Measurements from ENCODE around the gene COL27A1. TPM values are rescaled to one million over a fixed set of nuclear protein-coding genes. Genes with fewer than 3 reads are reported as not detected.

COL27A1 gene
- 0.21 TPM for total RNA-seq

DNA sequence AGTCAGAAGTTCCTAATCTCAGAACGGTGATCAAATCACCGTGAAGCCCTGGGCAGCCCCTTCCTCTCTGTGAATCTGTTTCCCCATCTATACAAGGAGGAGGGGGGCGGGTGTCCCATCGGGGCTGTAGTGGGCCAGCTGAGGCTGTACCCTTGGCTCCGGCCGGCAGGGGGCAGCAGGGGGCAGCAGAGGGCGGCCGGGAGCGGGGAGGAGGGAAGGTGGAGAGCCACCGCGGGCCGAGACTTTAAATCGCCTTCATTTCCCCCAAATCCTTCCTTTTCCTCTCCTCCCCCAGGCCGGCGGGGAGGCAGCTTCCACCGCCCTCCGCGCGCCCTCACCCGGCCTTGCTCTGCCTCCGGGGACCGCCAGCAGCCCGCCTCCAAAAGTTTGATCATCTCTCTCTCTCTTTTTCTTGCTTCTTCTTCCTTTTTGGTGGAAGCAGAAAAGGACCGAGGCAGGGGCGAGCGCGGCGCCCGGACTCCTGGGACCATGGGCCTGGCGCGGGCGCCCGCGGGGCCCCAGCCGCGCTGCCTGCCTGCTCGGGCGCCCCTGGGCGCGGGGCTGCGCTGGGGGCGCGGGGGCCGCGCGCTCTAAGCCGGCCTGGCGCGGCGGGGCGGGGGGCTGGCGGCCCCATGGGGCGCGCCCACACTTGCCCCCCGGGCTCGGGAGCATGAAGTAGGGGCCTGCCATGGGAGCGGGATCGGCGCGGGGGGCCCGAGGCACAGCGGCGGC lies at the start of gene COL27A1:
COL27A1 (plus strand) TSS at position 275 of the 732 bp plus-strand sequence; CDS start at position 689, 414 bp downstream.
- Histone ChIP-seq H3K27me3 (ENCODE audit: insufficient read depth, low read length) (peaks cover 41% of the 10 kb centered on the region), H3K9me3 (ENCODE audit: low read depth, low read length) (no peaks in the 10 kb centered on the region), H3K4me1 (ENCODE audit: insufficient read depth, low read length) (peaks cover 11% of the 10 kb centered on the region), H3K4me3 (ENCODE audit: low read length) (peak within 1 kb of the TSS; percentile 23)

DNA sequence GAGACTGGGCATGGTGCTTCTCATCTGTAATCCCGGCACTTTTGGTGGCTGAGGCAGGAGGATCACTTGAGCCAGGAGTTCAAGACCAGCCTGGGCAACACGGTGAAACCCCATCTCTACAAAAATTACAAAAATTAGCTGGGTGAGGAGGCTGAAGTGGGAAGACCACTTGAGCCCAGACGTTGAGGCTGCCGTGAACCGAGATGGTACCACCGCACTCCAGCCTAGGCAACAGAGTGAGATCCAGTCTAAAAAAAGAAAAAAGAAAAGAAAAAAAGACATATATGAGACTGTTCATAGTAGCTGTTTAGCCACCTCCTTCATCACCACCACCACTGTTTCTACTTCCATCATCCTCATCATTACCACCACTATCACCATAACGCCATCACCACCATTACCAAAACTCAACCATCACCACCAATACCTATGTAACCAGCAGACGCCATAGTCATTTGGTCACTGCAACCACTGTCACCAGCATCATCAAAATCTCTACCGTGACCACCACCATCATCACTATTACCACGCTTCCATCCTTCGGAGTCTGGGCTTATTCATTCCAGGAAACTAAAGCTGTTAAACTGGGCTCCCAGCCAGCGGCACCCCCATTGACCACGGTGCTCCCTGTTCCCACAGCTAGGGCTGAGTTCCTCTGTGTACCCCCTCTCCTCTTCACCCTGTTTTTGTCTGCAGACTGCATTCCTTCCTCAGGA lies 47.9 kb upstream of the COL27A1 start:
- Histone ChIP-seq H3K4me1 (ENCODE audit: insufficient read depth, low read length) (no peaks in the 10 kb centered on the region), H3K27me3 (ENCODE audit: insufficient read depth, low read length) (peaks cover 5% of the 10 kb centered on the region), H3K9me3 (ENCODE audit: low read depth, low read length) (no peaks in the 10 kb centered on the region), H3K4me3 (ENCODE audit: low read length) (no peak overlapping the region)

DNA sequence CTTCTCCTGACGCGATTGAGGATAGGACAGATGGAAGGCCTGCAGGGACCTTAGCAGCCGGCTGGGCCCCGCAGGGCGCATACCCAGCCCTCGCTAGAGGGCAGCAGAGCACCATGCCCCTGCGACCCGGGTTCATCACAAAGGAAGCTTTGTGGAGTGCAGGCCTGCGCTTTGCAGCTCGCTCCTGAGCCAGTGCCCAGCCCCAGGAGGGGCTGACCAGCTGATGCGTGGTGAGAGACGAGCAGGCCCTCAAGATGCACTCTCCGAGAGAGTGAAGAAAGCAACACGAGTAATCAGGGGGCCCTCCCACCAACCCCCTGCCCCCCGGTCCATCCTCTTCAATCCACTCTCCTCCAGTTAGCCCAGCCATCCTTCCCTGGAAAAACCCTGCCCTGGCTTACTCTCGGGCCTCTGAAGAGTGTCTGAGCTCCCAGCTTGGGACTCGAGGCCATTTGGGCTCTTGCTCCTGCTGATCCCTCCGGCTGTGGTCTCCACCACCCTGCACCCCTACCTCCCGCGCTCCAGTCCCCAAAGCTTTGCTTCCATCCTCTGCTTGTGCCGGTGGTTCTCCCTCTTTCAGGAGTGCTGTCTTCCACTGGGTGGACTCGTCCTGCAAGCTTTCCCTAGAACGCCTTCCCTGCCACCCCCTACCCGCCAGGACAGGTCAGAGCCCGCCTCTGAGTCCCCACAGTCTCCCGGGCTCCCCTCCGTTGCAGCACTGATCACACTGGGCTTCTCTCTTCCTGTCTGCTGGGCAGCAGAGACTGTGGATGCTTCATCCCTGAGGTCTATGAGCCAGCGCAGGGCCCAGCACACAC lies 47.1 kb upstream of the COL27A1 start:
- H3K9me3 ChIP-seq (ENCODE audit: low read depth, low read length), result no peaks in the 10 kb centered on the region
- no peaks in the 10 kb centered on the region for H3K4me1 ChIP-seq (ENCODE audit: insufficient read depth, low read length)
- H3K27me3 ChIP-seq (ENCODE audit: insufficient read depth, low read length), result peaks cover 5% of the 10 kb centered on the region
- H3K4me3 ChIP-seq (ENCODE audit: low read length), result no peak overlapping the region

DNA sequence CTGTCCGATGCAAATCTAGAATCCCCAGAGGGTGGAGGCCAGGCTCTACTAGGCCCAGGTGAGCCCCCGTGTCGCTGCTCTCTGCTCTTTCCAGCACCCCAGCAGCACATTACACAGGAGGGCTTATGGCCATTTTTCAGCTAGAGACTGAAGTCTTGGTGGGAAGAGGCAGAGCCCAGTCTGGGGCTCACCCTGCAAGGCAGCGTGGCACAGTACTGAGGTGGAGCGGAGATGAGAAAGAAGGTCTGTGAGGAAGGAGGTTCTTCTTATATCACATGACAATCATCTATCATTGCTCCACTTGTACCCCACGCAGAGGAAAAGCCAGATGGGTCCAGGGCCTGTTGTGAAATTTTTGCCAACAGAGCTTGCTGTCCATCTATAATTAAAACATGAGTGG lies 46.2 kb upstream of the COL27A1 start:
- Histone ChIP-seq H3K4me3 (ENCODE audit: low read length) (no peak overlapping the region), H3K9me3 (ENCODE audit: low read depth, low read length) (no peaks in the 10 kb centered on the region), H3K27me3 (ENCODE audit: insufficient read depth, low read length) (peaks cover 5% of the 10 kb centered on the region), H3K4me1 (ENCODE audit: insufficient read depth, low read length) (no peaks in the 10 kb centered on the region)

DNA sequence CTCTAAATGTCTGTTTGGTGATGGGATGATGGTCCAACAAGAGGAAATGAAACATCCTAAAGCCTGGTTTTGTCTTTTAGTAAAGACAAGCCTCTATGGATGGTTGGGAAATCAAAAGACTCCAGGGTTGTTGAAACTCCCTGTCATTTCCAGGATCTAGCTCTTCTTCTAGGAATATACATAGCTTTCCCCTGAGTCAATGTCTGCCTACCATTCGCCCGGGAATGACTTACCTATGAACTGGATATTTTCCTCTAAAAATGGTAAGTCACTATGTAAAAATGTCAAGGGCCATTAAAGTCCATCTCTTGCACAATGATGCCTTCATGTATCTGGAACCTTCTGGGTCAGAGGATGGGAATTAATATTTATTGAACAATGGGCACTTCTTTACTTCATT lies 45.2 kb upstream of the COL27A1 start:
- Histone ChIP-seq H3K4me1 (ENCODE audit: insufficient read depth, low read length) (no peaks in the 10 kb centered on the region), H3K9me3 (ENCODE audit: low read depth, low read length) (no peaks in the 10 kb centered on the region), H3K27me3 (ENCODE audit: insufficient read depth, low read length) (peaks cover 2% of the 10 kb centered on the region), H3K4me3 (ENCODE audit: low read length) (no peak overlapping the region)

DNA sequence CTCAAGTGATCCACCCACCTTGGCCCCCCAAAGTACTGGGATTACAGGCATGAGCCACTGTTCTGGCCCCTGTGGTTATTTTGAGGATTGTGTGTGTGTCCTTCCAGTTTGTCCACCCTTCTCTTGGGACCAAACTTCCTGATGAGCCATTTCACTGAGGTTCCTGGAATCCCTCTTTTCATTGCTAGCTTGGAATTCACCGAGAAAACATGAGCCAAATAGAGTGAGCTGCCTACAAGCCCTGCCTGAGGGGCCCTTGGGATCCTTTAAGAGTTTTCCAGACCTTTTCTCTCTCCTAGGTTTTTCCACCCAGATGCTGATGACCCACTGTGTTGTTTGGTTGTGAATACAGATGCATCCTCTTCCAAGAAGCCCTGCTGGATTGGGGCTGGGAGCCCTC lies 43.0 kb upstream of the COL27A1 start:
- Histone ChIP-seq H3K9me3 (ENCODE audit: low read depth, low read length) (no peaks in the 10 kb centered on the region), H3K4me3 (ENCODE audit: low read length) (no peak overlapping the region), H3K4me1 (ENCODE audit: insufficient read depth, low read length) (no peaks in the 10 kb centered on the region), H3K27me3 (ENCODE audit: insufficient read depth, low read length) (no peaks in the 10 kb centered on the region)

DNA sequence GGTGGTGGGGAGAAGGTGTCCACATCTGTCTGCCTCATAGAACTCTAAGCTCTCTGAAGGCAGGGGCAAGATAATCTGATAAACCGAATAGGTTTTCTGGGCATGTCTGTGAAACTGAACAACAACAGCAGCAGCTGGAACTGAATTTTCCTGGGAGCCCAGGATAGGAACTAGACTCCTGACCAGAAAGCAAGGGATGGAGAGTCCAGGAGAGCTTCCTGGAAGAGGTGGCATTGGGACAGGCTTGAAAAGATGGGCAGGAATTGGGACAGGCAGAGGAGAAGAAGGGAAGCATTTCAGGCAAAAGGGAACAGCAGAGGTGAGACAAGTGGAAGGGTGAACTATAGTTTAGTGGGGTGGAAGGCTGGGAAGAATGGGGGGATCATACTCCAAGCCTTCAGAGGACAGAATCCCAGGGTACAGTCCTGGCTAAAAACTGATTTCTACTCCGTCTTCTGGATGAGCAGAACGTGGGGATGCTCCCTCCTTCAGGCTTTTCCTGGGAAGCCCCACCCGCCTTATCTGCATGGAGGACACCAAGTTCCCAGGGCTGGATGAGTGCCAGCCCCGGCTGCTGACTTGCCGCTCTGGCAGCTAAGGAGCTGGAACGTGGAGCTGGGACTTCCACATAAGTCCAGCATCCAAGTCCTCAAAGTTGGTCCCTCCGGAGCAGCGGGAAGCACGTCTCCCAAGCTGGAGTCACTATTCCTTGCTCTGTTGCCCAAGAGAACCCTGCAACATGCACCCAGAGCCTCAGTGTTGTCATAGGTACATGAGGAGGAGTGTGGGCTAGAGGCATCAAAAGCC lies 42.4 kb upstream of the COL27A1 start:
- Histone ChIP-seq H3K4me3 (ENCODE audit: low read length) (no peak overlapping the region), H3K27me3 (ENCODE audit: insufficient read depth, low read length) (no peaks in the 10 kb centered on the region), H3K4me1 (ENCODE audit: insufficient read depth, low read length) (no peaks in the 10 kb centered on the region), H3K9me3 (ENCODE audit: low read depth, low read length) (no peaks in the 10 kb centered on the region)

DNA sequence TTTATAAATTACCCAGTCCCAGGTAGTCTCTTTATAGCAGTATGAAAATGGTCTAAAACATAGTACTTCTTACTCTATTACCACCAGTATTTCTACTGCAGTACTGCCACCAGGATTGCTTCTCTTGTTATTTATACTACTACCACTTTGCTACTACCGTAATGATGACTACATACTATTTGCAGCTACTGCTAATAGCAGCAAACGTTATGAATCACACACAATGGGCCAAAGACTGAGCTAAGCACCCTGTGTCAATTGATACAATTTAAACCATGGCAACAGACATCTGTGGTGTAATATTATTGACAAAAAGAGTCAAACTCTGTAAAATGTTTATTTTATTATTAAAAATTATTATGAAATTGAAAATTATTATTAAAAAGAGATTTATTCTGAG lies 41.0 kb upstream of the COL27A1 start:
- no peaks in the 10 kb centered on the region for H3K27me3 ChIP-seq (ENCODE audit: insufficient read depth, low read length)
- H3K9me3 ChIP-seq (ENCODE audit: low read depth, low read length), result no peaks in the 10 kb centered on the region
- H3K4me3 ChIP-seq (ENCODE audit: low read length), result no peak overlapping the region
- H3K4me1 ChIP-seq (ENCODE audit: insufficient read depth, low read length), result no peaks in the 10 kb centered on the region

DNA sequence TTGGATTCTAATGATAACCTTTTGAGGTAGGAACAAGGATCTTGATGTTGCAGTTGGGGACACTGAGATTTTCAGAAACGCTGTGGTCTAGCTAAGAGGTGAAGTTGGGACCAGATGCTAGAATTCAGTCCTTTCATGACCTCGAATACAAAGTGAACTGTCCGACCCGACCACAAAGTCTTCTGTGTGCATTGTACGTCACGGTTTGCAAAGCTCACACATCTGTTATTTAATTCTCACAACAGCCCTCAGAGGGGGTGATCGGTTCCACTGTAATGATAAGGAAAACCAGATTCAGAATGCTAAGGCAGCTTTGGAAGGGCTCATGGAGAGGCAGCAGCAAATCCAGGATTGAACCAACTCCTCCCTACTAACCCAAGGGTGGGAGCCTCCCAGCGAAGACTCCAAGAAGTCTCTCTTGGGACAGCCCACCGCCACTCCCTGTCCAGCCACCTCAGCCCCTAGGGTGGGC lies 39.6 kb upstream of the COL27A1 start:
- Histone ChIP-seq H3K4me3 (ENCODE audit: low read length) (no peak overlapping the region), H3K4me1 (ENCODE audit: insufficient read depth, low read length) (no peaks in the 10 kb centered on the region), H3K27me3 (ENCODE audit: insufficient read depth, low read length) (no peaks in the 10 kb centered on the region), H3K9me3 (ENCODE audit: low read depth, low read length) (no peaks in the 10 kb centered on the region)

DNA sequence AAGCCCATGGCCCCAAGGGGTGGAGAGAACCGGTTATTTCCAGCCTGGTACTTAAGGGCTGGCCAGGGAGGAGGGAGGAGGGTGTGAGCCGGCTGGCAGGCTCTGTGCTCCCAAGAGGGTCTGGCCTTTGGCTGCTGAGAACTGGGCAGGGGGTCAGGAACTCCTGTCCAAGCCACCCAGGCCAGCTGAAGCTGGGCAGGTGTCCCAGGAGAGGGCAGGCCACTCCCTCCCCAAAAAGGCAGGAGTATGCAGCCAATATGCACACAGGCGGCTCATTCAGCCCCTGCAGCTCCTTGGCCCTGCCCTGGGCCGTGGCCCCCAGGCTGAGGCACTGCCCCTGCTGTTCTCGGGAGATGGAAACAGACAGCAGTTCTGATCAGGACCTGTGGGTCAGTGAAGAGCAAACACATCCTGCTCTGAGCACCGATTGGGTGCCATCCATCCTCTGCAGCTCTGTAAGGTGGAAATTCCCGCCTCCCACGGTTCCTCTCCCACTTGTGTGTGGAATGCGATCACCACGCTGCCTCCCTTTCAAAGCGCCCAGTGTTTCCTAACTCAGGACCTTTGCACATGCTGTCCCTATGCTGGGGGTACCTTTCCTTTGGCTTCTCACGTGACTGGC lies 39.1 kb upstream of the COL27A1 start:
- Histone ChIP-seq H3K4me1 (ENCODE audit: insufficient read depth, low read length) (no peaks in the 10 kb centered on the region), H3K27me3 (ENCODE audit: insufficient read depth, low read length) (no peaks in the 10 kb centered on the region), H3K9me3 (ENCODE audit: low read depth, low read length) (no peaks in the 10 kb centered on the region), H3K4me3 (ENCODE audit: low read length) (no peak overlapping the region)

DNA sequence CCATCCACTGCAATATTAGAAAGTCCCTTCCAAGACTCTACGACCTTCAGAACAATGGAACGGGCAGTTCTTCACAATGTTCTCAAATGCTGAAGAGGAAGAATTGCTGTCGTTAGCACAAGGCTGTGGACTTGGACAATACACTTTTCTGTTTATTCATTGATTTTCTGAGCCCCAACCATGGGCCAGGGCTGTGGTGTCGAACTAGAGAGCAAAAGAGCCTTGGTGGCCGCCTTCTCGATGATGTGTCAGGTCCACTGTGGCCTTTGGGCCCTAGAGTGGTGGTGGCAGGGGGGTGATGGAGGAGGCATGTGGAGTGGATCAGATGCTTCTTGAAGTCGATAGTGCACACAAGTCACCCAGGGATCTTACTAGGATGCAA lies 37.7 kb upstream of the COL27A1 start:
- H3K4me3 ChIP-seq (ENCODE audit: low read length), result no peak overlapping the region
- no peaks in the 10 kb centered on the region for H3K9me3 ChIP-seq (ENCODE audit: low read depth, low read length)
- H3K4me1 ChIP-seq (ENCODE audit: insufficient read depth, low read length), result no peaks in the 10 kb centered on the region
- H3K27me3 ChIP-seq (ENCODE audit: insufficient read depth, low read length), result no peaks in the 10 kb centered on the region

DNA sequence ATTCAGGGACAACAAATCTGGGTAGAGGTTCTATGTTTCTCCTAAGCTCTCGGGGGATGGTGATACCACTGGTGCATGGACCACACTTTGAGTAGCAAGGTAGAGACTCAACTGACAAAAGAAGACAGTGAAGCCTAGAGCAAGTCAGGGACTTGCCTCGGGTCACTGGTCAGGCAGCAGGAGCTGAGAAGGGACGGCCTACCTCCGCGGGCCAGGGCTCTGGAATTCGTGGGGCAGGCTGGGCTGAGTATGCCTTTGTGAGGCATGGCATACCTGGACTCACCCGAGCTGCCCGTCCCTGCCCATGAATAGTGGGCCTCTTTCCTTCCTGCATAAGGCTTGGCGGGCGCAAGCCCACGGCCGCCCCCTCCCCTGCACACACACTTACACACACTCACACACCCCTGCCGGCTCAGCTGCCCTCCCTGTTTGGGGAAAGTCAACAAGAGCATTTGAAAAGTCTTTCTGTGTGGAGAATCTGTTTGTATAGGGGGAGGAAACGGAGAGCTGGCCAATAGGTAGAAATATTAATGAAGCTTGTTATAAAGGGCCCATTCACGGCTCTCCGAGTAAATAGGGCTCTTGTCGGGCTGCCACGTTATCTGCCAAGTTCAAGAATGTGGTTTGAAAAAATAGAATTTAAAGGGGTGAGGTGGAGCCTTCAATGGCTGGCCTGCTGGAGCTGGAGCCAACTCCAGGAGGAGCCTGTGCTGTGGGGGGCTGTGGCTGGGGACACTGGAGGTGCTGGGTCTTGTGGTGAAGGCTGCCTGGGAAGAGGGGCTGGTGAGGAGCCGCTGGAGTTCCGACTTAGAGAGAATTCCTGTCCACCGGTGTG lies 37.1 kb upstream of the COL27A1 start:
- no peaks in the 10 kb centered on the region for H3K27me3 ChIP-seq (ENCODE audit: insufficient read depth, low read length)
- H3K4me3 ChIP-seq (ENCODE audit: low read length), result no peak overlapping the region
- H3K4me1 ChIP-seq (ENCODE audit: insufficient read depth, low read length), result no peaks in the 10 kb centered on the region
- no peaks in the 10 kb centered on the region for H3K9me3 ChIP-seq (ENCODE audit: low read depth, low read length)

DNA sequence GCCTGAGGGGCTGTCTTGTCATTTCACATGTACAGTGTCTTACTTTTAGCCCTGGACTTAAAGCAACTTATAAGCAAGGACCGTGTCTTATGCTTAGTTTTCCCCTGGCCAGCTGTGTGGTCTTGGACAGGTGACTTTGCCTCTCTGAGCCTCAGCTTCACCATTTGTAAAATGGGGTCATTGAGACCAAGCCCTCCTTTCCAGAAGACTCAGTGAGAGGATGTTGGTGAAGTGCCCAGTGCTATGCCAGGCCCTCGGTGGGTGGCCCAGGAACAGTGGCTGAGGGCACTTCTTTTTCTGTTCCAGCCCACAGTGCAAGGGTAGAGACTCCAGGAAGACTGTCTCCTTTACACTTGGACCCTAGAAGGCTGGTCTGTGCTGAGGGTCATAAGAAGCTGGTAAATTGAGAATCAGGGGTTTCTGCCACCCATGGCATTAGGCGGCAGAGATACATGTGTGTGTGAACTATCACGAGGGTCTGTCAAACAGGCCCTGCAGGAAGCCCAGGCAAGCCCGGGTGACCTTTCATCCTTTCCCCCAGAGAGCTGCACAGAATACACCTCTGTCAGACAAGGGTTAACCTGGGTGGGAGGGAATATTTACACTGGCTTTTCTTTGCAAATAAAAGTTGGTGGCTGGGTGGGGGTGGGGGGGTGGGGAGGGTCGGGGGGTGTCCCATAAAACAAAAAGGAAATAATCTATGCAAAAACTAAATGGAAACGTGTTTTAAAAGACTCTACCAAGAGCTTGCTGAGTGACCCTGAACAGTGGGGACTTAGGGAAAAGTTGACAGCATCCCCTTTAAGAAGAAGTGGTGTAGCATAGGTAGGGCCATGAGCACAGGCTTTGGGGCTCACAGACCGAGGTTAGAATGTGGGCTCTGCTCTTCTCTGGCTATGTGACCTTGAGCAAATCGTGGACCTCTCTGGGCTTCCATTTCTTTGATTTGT lies 35.8 kb upstream of the COL27A1 start:
- Histone ChIP-seq H3K4me1 (ENCODE audit: insufficient read depth, low read length) (no peaks in the 10 kb centered on the region), H3K27me3 (ENCODE audit: insufficient read depth, low read length) (no peaks in the 10 kb centered on the region), H3K9me3 (ENCODE audit: low read depth, low read length) (no peaks in the 10 kb centered on the region), H3K4me3 (ENCODE audit: low read length) (no peak overlapping the region)
